GM12892 (cell line): ENCODE measurements around the gene ZNF787.
"Not testable (repeated sequence)": the region's sequence is repeated elsewhere in the genome, so short reads cannot be mapped to it uniquely, and the experiment has no call there.

Source experiments
- POLR2A ChIP-seq: IDR thresholded peaks from 2 replicates; pipeline ENCODE4 v1.6.1; 2011; ENCODE audit warnings: low read depth, low read length, control low read depth
- POLR2AphosphoS5 ChIP-seq: IDR thresholded peaks from 2 replicates; pipeline ENCODE4 v1.6.1; 2011; ENCODE audit warnings: low read depth, low read length, control low read depth
- TAF1 ChIP-seq: IDR thresholded peaks from 2 replicates; pipeline ENCODE4 v1.6.1; 2011; ENCODE audit warnings: low read depth, mild to moderate bottlenecking, control low read depth, low read length, borderline replicate concordance

- TF ChIP-seq TAF1, POLR2A, POLR2AphosphoS5: not testable (repeated sequence)
Observed at GRCh38 chr19:56148955-56149655, 28.0 kb upstream of the ZNF787 start.
